PFSK-1 (cell line): ENCODE results near the gene NDUFS3. TPM values are rescaled to one million over a fixed set of nuclear protein-coding genes. Genes with fewer than 3 reads are reported as not detected.

ENCODE experiments used
- FOXP2 ChIP-seq: optimal IDR thresholded peaks from 2 replicates; pipeline ENCODE3; 2011; ENCODE audit warnings: borderline replicate concordance, control low read depth, inconsistent platforms; ENCODE audit not compliant: insufficient read depth; ENCODE audit errors: extremely low read length, extremely low read depth
- POLR2AphosphoS5 ChIP-seq: IDR thresholded peaks from 2 replicates; pipeline ENCODE4 v1.6.1; 2012; ENCODE audit warnings: low read depth, mild to moderate bottlenecking, control low read depth, low read length, moderate library complexity
- SIN3A ChIP-seq: IDR thresholded peaks from 2 replicates; pipeline ENCODE4 v1.6.1; 2012; ENCODE audit warnings: mild to moderate bottlenecking, low read length, moderate library complexity, borderline replicate concordance; ENCODE audit not compliant: insufficient read depth
- TAF1 ChIP-seq: IDR thresholded peaks from 2 replicates; pipeline ENCODE4 v1.6.1; 2012; ENCODE audit warnings: low read length, control low read depth, borderline replicate concordance; ENCODE audit not compliant: insufficient read depth
- polyA plus RNA-seq: library from polyadenylated mRNA; unstranded; fragments of >200 nt; gene quantifications from one replicate; pipeline ENCODE4 v1.2.1, GENCODE V29; 2012; ENCODE audit warnings: low read depth, missing spikeins; ENCODE audit not compliant: insufficient read length
- TF ChIP-seq, protein P1 (sequence below), 2 experiments: IDR thresholded peaks; 2 replicates each; pipeline versions ENCODE4 v1.6.1 to v1.8.0; 2011 to 2012; ENCODE audit warnings: low read depth in 2 of 2, low read length in 2 of 2, control low read depth in 1 of 2, inconsistent platforms in 1 of 2, mild to moderate bottlenecking in 1 of 2, moderate library complexity in 1 of 2; ENCODE audit not compliant: insufficient read depth in 1 of 2

NDUFS3 gene
- 179 TPM for polyA plus RNA-seq

DNA sequence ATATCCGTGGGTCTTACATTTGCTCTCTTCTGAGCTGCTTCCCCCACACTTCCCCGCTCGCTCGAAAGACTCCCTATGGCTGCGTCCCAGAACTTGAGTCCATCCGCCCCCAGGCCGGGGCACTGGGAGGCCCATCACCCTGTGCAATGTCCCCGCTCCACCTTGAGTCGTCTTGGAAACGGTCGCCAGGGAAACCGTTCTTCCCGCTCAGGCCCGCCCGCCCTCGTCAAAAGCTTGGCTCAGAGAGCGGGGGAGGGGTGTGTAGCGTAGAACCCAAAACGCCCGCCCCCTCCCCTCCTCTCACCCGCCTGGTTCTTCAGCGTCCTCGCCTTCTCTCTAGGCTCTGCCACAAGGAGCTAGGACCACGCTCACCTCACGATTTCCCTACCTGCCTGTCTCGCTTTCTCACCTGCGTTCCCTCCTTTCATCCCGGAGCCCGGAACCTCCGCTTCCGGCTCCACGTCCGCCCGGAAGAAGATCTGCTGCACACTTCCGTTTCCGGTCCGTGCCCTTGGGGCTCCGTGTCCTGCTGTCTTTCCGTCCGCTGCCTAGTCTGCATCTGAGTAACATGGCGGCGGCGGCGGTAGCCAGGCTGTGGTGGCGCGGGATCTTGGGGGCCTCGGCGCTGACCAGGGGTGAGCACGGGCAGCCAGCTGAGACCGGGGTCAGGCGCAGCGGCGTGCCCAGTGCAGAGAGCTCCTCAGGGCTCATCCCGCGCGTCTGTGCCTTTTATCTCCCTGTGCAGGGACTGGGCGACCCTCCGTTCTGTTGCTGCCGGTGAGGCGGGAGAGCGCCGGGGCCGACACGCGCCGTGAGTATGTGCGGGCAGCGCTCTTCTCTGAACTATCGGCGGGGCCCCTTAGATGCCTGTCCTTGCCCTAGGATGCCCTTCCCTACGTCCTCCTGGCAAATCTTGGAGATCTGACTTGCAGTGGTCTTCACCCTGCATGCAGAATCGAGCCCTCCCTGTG lies at the start of gene NDUFS3, which contains the start of gene KBTBD4:
NDUFS3 (plus strand) TSS at position 551 of the 971 bp plus-strand sequence; CDS start at position 569, 18 bp downstream.
KBTBD4 (minus strand) TSS at position 447 of the 971 bp plus-strand sequence; CDS start at position 428, 19 bp downstream.
- peak; percentile 96 for TF ChIP-seq FOXP2
- TF ChIP-seq, protein P1, sequence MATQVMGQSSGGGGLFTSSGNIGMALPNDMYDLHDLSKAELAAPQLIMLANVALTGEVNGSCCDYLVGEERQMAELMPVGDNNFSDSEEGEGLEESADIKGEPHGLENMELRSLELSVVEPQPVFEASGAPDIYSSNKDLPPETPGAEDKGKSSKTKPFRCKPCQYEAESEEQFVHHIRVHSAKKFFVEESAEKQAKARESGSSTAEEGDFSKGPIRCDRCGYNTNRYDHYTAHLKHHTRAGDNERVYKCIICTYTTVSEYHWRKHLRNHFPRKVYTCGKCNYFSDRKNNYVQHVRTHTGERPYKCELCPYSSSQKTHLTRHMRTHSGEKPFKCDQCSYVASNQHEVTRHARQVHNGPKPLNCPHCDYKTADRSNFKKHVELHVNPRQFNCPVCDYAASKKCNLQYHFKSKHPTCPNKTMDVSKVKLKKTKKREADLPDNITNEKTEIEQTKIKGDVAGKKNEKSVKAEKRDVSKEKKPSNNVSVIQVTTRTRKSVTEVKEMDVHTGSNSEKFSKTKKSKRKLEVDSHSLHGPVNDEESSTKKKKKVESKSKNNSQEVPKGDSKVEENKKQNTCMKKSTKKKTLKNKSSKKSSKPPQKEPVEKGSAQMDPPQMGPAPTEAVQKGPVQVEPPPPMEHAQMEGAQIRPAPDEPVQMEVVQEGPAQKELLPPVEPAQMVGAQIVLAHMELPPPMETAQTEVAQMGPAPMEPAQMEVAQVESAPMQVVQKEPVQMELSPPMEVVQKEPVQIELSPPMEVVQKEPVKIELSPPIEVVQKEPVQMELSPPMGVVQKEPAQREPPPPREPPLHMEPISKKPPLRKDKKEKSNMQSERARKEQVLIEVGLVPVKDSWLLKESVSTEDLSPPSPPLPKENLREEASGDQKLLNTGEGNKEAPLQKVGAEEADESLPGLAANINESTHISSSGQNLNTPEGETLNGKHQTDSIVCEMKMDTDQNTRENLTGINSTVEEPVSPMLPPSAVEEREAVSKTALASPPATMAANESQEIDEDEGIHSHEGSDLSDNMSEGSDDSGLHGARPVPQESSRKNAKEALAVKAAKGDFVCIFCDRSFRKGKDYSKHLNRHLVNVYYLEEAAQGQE (IDR thresholded peaks at IDR 0.05; ENCODE audit: insufficient read depth in 1 of 2, low read depth in 2 of 2, low read length in 2 of 2): peak in 1 of 2 experiments; percentile 76; a peak in 3 of 4 replicates
- peak; percentile 85; the same call in 1 of the 2 replicates for TF ChIP-seq SIN3A
- peak; percentile 98 for TF ChIP-seq TAF1
- TF ChIP-seq POLR2AphosphoS5: peak; percentile 94

DNA sequence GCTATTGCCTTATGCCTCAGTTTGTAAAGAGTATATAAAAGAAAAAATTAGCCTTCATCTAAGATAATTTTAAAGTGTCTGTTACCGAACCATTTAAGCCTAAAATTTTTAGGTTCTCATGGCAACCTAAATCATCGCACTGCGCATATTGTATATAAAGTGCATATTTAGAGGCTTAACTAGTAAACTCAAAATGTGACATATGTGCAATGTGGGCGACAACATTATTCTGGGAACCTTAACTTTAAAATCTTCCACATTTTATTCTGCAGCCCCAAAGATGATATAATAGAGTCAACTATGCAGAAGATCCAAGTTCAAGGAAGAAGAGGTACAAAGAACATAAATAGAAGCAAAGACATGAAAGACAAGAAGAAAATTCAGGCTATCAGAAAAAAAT lies 48.9 kb upstream of the NDUFS3 start:
- TF ChIP-seq SIN3A (no peak), POLR2AphosphoS5 (no peak)
- TF ChIP-seq, protein P1 (IDR thresholded peaks at IDR 0.05; ENCODE audit: insufficient read depth in 1 of 2, low read depth in 2 of 2, low read length in 2 of 2): no peak

DNA sequence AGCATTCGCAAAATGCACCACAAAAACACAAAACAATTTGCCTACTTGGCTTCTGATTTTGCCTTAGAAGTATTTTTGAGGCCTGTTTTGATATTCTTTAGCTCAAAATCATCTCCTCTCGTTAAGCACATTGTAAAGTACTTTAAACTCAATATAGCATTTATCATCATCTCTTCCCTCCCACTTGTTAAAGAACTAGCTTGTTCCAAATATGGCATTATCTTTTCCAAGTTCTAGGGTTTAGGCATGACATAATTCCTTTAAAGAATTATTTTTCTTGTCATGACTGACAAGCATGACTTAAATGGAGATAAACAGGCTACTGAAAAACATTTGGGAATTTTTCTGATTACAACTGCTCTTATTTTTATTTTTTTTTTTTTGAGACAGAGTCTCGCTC lies 47.2 kb upstream of the NDUFS3 start:
- TF ChIP-seq TAF1 (no peak), FOXP2 (no peak), POLR2AphosphoS5 (no peak), SIN3A (no peak)
- TF ChIP-seq, protein P1 (IDR thresholded peaks at IDR 0.05; ENCODE audit: insufficient read depth in 1 of 2, low read depth in 2 of 2, low read length in 2 of 2): no peak

DNA sequence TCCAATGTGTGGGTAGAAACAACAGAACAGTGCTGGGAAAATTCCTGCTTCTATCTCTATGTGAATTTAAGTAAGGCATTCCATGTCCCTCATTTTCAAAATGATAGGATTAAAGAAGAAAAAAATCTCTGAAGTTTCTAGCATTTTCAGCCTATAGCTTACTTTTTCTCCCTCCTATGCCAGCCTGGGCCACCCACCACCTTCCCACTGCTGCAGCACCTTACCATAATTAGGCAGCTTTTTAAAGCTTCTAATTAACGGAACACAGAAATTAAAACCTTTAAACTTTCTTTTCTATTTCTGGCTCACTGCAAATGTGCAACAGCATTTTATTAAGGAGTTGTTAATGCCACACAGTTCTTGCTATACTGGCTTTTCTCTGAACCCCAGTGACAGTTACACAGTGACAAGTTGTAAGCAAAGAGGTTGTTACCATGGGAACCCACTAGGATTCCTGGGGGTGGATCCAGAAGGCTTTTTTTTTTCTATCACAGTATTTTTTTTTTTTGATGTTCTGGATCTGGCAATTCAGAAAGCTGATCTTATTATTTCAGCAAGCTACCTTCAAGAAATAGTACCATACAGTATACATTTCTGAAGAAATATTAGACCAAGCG lies 46.2 kb upstream of the NDUFS3 start:
- TF ChIP-seq TAF1 (no peak), FOXP2 (no peak), POLR2AphosphoS5 (no peak), SIN3A (no peak)
- TF ChIP-seq, protein P1 (IDR thresholded peaks at IDR 0.05; ENCODE audit: insufficient read depth in 1 of 2, low read depth in 2 of 2, low read length in 2 of 2): no peak
